Coronary artery (tissue), 2 donors: ENCODE measurements around the gene CRYGN.

Experiments used
- DNase-seq: peaks from one replicate; pipeline ENCODE4 v3.0.0-alpha.2; 2017; ENCODE audit warnings: low spot score
- H3K27ac ChIP-seq, 2 donors: fragments of 200-600 bp; sonication (generic); one replicate each; pipeline ENCODE4 v1.5.1; 2016 to 2019
- H3K4me3 ChIP-seq: fragments of 200-600 bp; sonication (generic); 2 replicates; pipeline ENCODE4 v1.5.1; 2016; ENCODE audit warnings: mild to moderate bottlenecking, moderate library complexity
- CTCF ChIP-seq: fragments of 200-600 bp; sonication (generic); IDR thresholded peaks from one replicate; pipeline ENCODE4 v1.5.1; 2019; ENCODE audit warnings: antibody characterized with exemption

The CRYGN gene

GRCh38 chr7:151454305-151454704 is 14.4 kb upstream of the CRYGN start:
- no peak for DNase-seq
- Histone ChIP-seq H3K4me3 (no peak overlapping the region), H3K27ac (no peak overlapping the region)
- TF ChIP-seq CTCF: no peak

GRCh38 chr7:151453326-151453791 is 13.4 kb upstream of the CRYGN start:
- Histone ChIP-seq H3K27ac (no peak overlapping the region), H3K4me3 (no peak overlapping the region)
- DNase-seq: peak; percentile 50
- TF ChIP-seq CTCF: no peak

GRCh38 chr7:151452680-151453325 is 12.9 kb upstream of the CRYGN start:
- Histone ChIP-seq H3K4me3 (no peak overlapping the region), H3K27ac (no peak overlapping the region)
- peak; percentile 52 for DNase-seq
- no peak for TF ChIP-seq CTCF

- Histone ChIP-seq H3K4me3 (no peak overlapping the region), H3K27ac (no peak overlapping the region)
- TF ChIP-seq CTCF: no peak
- no peak for DNase-seq
Measured at GRCh38 chr7:151451626-151452571, 12.0 kb upstream of the CRYGN start.

- TF ChIP-seq CTCF: no peak
- peak; percentile 68 for DNase-seq
- H3K4me3 ChIP-seq: no peak overlapping the region
- no peak overlapping the region for H3K27ac ChIP-seq
Measured at GRCh38 chr7:151451156-151451555, 11.2 kb upstream of the CRYGN start.

- H3K4me3 ChIP-seq: no peak overlapping the region
- DNase-seq: peak; percentile 62
- H3K27ac ChIP-seq: no peak overlapping the region
- no peak for TF ChIP-seq CTCF
Measured at GRCh38 chr7:151449990-151450389, 10.0 kb upstream of the CRYGN start.
